Measurements from ENCODE around the gene DNAJC5G.

GRCh38 chr2:27265536-27265870 is 9.7 kb upstream of the DNAJC5G start:
- TF ChIP-seq L3MBTL2 (conservative IDR thresholded peaks at IDR 0.05) = no peak
- TF ChIP-seq FOXA1 (IDR thresholded peaks at IDR 0.05) = no peak
- TF ChIP-seq BHLHE40 (IDR thresholded peaks at IDR 0.05; ENCODE audit: borderline replicate concordance) = no peak
- TF ChIP-seq SP1 (IDR thresholded peaks at IDR 0.05) = no peak
- TF ChIP-seq PKNOX1 (IDR thresholded peaks at IDR 0.05) = no peak
- TF ChIP-seq FOXK2 (IDR thresholded peaks at IDR 0.05) = no peak
- no peak for TF ChIP-seq TARDBP (IDR thresholded peaks at IDR 0.05)
- no peak for TF ChIP-seq SUZ12 (IDR thresholded peaks at IDR 0.05)
- TF ChIP-seq FOXM1 (IDR thresholded peaks at IDR 0.05; ENCODE audit: borderline replicate concordance) = no peak
- no peak for TF ChIP-seq ARNT (IDR thresholded peaks at IDR 0.05)
